Lung (tissue), 12 donors: Measurements from ENCODE around the gene WDR1. TPM values are rescaled to one million over a fixed set of nuclear protein-coding genes. Genes with fewer than 3 reads are reported as not detected.

Experiments
- ATAC-seq: fragments of 200-7000 bp; cut with Tn5 transposase; one replicate; pipeline ENCODE4 v1.9.1; 2020; ENCODE audit warnings: moderate number of reproducible peaks; ENCODE audit not compliant: insufficient read depth, low FRiP score
- DNase-seq, 3 donors: peaks; one replicate each; pipeline ENCODE4 v3.0.0-alpha.2; 2013 to 2017
- H3K27ac ChIP-seq, 2 donors: one replicate each; pipeline ENCODE4 v1.5.1; 2013; ENCODE audit warnings: mild to moderate bottlenecking in 2 of 2, moderate library complexity in 2 of 2, control low read depth in 1 of 2, inconsistent platforms in 1 of 2, low read depth in 1 of 2, low read length in 1 of 2
- H3K27me3 ChIP-seq, 3 donors: one replicate each; pipeline ENCODE4 v1.5.1; 2013; ENCODE audit warnings: low read length in 2 of 3; ENCODE audit not compliant: control insufficient read depth in 3 of 3, insufficient read depth in 3 of 3
- H3K36me3 ChIP-seq, 4 donors: one replicate each; pipeline ENCODE4 v1.5.1; 2013; ENCODE audit warnings: low read length in 4 of 4, mild to moderate bottlenecking in 1 of 4, moderate library complexity in 1 of 4; ENCODE audit not compliant: control insufficient read depth in 4 of 4, insufficient read depth in 4 of 4
- H3K4me1 ChIP-seq, 5 donors: one replicate each; pipeline ENCODE4 v1.5.1; 2013; ENCODE audit warnings: low read length in 5 of 5, mild to moderate bottlenecking in 2 of 5, moderate library complexity in 1 of 5; ENCODE audit not compliant: control insufficient read depth in 5 of 5, insufficient read depth in 5 of 5
- H3K4me3 ChIP-seq: one replicate; pipeline ENCODE4 v1.5.1; 2013; ENCODE audit warnings: mild to moderate bottlenecking, control low read depth, moderate library complexity
- H3K9ac ChIP-seq, 2 donors: one replicate each; pipeline ENCODE4 v1.5.1; 2013; ENCODE audit warnings: low read length in 2 of 2, control low read depth in 1 of 2; ENCODE audit not compliant: insufficient read depth in 1 of 2
- H3K9me3 ChIP-seq, 4 donors: one replicate each; pipeline ENCODE4 v1.5.1; 2013; ENCODE audit warnings: low read length in 3 of 4, mild to moderate bottlenecking in 1 of 4, moderate library complexity in 1 of 4; ENCODE audit not compliant: control insufficient read depth in 4 of 4, insufficient read depth in 3 of 4
- WGBS, 2 donors: extraction: QIAGEN DNeasy Blood & Tissue Kit; methylation state at CpG; one replicate each; pipeline ENCODE4 v1.1.7; 2013; 5-methylcytosine and 5-hydroxymethylcytosine counted together
- polyA plus RNA-seq, 2 donors: library from polyadenylated mRNA; stranded (reverse); fragments of 200-250 nt; gene quantifications; one replicate each; pipeline ENCODE4 v1.2.1, GENCODE V29; 2013
- total RNA-seq, 2 donors: library from RNA; depleted of rRNA in 1 of 2; stranded (reverse); fragments of >200 nt in 1 of 2; gene quantifications; one replicate each; pipeline ENCODE4 v1.2.1, GENCODE V29; 2014 to 2021
- TF ChIP-seq, protein P1 (sequence below): IDR thresholded peaks from 2 replicates; pipeline ENCODE4 v1.5.1; 2012; ENCODE audit warnings: mild to moderate bottlenecking; ENCODE audit errors: control extremely low read depth, extremely low read depth
- donor health status: control.
- donor health status: control.
- donor health status: Bipolar disorder and iron deficiency.
- donor health status: healthy.
- donor health status: DM: yes; HTN: yes; CAD: no.

The WDR1 gene
- total and polyA plus RNA-seq, 4 donors, result 72.0 to 325 (median 205) TPM

DNA sequence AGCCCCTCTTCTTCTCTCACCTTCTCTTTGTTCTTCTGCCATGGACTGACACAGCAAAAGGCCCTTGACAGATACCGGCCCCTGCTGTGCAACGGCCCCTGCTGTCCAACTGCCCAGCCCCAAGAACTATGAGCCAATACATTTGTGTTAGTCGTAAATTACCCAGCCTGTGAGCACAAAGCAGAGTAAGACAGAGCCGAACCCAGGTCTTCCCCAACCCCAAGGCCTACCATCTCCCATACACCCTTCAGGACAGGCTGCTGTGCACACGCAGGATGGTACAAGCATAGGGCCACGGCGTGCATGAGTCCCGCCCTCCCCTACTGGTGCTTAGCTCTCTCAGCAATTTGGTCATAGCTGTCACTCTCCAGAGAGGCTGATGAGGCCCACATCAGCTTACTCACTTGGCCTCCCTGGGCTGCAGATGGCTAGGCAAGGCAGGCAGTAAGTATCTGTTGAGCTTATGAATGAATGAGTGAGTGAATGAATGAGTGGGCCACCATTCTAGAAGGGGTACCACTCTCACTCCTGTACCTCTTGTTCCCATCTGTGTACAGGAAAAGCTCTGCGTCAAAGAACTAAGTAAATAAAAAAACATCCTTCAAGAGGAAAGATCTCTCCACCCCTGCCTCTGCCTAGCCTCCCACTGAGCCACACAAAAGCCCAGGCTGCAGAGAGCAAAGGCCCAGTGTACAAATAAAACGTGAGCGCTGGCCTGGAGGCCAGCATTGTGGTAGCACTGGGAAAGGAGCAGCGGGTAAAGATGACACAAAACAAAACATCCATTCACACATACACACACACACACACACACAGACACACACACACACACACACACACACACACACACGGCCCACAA is 13.9 kb downstream of the WDR1 start:
- peak overlapping the region in 1 of 2 donors; percentile 58 for H3K27ac ChIP-seq
- H3K9me3 ChIP-seq, result no peaks in the 10 kb centered on the region
- TF ChIP-seq, protein P1, sequence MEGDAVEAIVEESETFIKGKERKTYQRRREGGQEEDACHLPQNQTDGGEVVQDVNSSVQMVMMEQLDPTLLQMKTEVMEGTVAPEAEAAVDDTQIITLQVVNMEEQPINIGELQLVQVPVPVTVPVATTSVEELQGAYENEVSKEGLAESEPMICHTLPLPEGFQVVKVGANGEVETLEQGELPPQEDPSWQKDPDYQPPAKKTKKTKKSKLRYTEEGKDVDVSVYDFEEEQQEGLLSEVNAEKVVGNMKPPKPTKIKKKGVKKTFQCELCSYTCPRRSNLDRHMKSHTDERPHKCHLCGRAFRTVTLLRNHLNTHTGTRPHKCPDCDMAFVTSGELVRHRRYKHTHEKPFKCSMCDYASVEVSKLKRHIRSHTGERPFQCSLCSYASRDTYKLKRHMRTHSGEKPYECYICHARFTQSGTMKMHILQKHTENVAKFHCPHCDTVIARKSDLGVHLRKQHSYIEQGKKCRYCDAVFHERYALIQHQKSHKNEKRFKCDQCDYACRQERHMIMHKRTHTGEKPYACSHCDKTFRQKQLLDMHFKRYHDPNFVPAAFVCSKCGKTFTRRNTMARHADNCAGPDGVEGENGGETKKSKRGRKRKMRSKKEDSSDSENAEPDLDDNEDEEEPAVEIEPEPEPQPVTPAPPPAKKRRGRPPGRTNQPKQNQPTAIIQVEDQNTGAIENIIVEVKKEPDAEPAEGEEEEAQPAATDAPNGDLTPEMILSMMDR, result no peak
- H3K36me3 ChIP-seq, result peaks cover 10 to 58% (median 18%) of the 10 kb centered on the region in 4 donors
- peaks cover 0 to 51% (median 14%) of the 10 kb centered on the region in 5 donors for H3K4me1 ChIP-seq
- H3K9ac ChIP-seq, result no peak overlapping the region
- DNase-seq (no peak), ATAC-seq (no peak)
- no peak overlapping the region for H3K4me3 ChIP-seq
- 80 to 81% methylated on average over 12 to 13 of the region's 13 CpGs for WGBS, 2 donors
- no peaks in the 10 kb centered on the region for H3K27me3 ChIP-seq

DNA sequence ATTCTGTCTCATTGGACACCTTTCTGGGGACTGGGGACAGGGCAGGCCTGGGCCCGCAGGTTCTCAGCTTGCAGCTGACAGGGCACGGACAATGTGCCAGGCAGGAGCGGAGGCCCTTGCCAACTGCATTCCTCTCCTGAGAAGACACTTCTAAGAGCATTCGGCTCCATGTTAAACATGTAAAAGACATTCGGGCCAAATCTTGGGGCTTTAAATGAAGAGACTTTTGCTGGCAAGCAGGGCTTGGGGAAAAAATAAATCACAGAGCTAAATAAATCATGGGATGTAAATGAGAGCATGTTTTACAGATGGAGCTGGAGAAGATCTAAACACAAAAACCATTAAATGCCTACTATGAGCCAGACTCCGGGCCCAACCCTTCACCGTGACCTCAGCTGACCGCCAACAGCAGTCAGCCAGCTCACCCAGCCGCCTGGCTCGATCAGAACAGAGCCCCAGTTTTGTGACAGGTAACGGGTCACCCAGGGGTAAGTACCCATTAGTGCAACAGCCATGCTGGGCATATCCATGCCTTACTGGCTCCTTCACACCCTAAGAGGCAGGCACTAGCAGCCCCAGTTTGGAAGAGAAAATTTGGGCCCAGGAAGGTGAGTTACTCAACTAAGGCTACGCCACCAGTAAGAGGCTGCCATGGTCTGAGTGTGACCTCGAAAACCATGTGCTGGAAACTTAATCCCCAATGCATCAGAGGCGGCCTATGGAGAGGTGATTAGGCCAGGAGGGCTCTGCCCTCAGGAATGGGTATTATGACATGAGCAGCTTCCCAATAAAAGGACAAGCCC is 14.7 kb downstream of the WDR1 start:
- TF ChIP-seq, protein P1, result no peak
- H3K9me3 ChIP-seq, result no peaks in the 10 kb centered on the region
- no peaks in the 10 kb centered on the region for H3K27me3 ChIP-seq
- DNase-seq (no peak), ATAC-seq (no peak)
- H3K4me1 ChIP-seq, result peaks cover 0 to 44% (median 11%) of the 10 kb centered on the region in 5 donors
- peaks cover 16 to 63% (median 24%) of the 10 kb centered on the region in 4 donors for H3K36me3 ChIP-seq
- no peak overlapping the region for H3K9ac ChIP-seq
- no peak overlapping the region for H3K4me3 ChIP-seq
- 80 to 81% methylated on average over 14 of the region's 14 CpGs for WGBS, 2 donors
- peak overlapping the region; percentile 26 to 58 for H3K27ac ChIP-seq

DNA sequence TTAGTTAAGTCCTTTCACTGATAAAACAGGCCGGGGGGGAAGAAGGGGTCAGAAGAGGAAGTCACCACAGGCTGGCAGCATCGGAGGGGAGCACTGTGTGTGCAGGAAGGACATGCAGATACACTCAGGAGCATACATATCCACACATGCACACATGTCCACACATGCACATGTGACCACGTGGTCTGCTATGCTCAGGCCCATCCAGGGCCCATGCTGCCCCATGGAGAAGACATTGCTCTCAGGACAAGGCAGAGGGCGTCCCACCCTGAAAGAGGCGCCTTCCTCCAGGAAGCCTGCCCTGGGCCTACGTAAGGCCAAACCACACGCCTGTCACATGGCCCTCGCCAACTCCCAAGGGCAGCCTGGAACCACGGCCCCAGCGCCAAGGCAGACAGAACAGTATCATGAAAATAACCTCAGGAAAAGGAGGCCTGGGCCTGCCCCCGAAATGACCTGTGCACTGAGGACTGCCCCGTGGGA is 15.8 kb downstream of the WDR1 start:
- Histone ChIP-seq H3K9ac (no peak overlapping the region), H3K4me3 (no peak overlapping the region), H3K27me3 (no peaks in the 10 kb centered on the region), H3K27ac (peak overlapping the region; percentile 52 to 58), H3K9me3 (no peaks in the 10 kb centered on the region), H3K36me3 (peaks cover 16 to 72% (median 26%) of the 10 kb centered on the region in 4 donors), H3K4me1 (peaks cover 0 to 42% (median 4%) of the 10 kb centered on the region in 5 donors)
- TF ChIP-seq, protein P1, result no peak
- no peak for ATAC-seq
- WGBS, 2 donors, result 48 to 58% methylated on average over 11 to 12 of the region's 12 CpGs
- DNase-seq, result no peak
